ENCODE results near the gene ACSF3.

ACSF3 gene

DNA sequence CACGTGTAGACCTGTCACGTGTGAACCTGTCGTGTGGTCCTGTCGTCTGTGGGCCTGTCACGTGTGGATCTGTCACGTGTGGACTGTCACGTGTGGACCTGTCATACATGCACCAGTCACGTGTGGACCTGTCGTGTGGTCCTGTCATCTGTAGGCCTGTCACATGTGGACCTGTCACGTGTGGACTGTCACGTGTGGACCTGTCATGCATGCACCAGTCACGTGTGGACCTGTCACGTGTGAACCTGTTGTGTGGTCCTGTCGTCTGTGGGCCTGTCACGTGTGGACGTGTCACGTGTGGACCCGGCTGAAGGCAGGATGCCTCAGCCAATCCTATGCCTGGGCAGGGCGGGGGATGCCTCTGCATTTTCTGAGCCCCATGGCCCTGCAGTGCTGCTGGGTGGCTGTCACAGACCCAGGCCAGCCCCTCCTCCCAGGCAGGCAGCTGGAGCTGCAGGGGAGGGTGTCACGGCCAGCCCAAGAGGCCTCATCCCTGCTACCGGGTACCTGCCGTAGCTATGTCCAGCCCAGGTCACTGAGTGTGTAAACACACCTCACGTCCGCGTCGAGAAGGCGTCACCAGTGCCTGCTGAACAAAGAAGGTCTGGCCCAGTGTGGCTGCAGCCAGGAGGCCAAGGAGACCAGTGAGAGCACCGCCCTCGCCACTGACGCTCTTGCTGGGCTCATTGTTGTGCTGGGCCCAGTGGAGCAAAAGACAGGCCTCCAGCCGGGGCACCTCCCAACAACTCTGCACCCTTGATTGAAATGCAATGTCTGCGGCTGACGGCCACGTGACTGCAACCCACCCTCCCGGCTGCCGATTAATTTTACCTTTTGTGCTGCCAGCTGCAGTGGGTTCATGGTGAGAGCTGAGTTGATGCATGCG is 18.6 kb upstream of the ACSF3 start:
- Histone ChIP-seq H3K27me3 (ENCODE audit: control insufficient read depth, insufficient read depth, low read length) (no peaks in the 10 kb centered on the region), H3K36me3 (ENCODE audit: control insufficient read depth, insufficient read depth, low read length) (no peaks in the 10 kb centered on the region), H3K9me3 (ENCODE audit: control insufficient read depth, low read length) (no peaks in the 10 kb centered on the region), H2AFZ (no peak overlapping the region), H3K27ac (no peak overlapping the region), H3K79me2 (no peaks in the 10 kb centered on the region), H3K4me3 (ENCODE audit: low read depth, low read length) (no peak overlapping the region), H3K4me1 (no peaks in the 10 kb centered on the region), H3K9ac (no peak overlapping the region), H3K4me2 (ENCODE audit: low read length) (no peak overlapping the region)
- TF ChIP-seq, protein P1, sequence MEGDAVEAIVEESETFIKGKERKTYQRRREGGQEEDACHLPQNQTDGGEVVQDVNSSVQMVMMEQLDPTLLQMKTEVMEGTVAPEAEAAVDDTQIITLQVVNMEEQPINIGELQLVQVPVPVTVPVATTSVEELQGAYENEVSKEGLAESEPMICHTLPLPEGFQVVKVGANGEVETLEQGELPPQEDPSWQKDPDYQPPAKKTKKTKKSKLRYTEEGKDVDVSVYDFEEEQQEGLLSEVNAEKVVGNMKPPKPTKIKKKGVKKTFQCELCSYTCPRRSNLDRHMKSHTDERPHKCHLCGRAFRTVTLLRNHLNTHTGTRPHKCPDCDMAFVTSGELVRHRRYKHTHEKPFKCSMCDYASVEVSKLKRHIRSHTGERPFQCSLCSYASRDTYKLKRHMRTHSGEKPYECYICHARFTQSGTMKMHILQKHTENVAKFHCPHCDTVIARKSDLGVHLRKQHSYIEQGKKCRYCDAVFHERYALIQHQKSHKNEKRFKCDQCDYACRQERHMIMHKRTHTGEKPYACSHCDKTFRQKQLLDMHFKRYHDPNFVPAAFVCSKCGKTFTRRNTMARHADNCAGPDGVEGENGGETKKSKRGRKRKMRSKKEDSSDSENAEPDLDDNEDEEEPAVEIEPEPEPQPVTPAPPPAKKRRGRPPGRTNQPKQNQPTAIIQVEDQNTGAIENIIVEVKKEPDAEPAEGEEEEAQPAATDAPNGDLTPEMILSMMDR (IDR thresholded peaks at IDR 0.05), result no peak

DNA sequence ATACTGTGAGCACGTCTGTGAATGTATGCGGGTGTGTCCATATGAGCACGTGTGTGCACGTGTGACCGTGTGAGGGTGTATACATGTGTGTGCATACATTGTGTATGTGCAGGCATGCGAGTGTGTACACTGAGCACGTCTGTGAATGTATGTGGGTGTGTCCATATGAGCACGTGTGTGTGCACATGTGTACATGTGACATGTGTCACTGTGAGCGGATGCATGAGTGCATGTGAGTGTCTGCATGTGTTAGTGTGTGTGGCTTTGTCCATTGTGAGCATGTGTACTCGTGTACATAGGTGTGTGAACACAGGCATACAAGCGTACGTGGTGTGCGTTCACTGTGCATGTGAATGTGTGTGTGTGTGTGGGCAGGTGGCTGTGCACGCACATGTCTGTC is 17.5 kb upstream of the ACSF3 start:
- no peak overlapping the region for H3K4me2 ChIP-seq (ENCODE audit: low read length)
- H2AFZ ChIP-seq, result no peak overlapping the region
- H3K36me3 ChIP-seq (ENCODE audit: control insufficient read depth, insufficient read depth, low read length), result no peaks in the 10 kb centered on the region
- H3K27me3 ChIP-seq (ENCODE audit: control insufficient read depth, insufficient read depth, low read length), result no peaks in the 10 kb centered on the region
- no peaks in the 10 kb centered on the region for H3K79me2 ChIP-seq
- TF ChIP-seq, protein P1 (IDR thresholded peaks at IDR 0.05), result no peak
- H3K4me3 ChIP-seq (ENCODE audit: low read depth, low read length), result no peak overlapping the region
- H3K9me3 ChIP-seq (ENCODE audit: control insufficient read depth, low read length), result no peaks in the 10 kb centered on the region
- H3K27ac ChIP-seq, result no peak overlapping the region
- H3K4me1 ChIP-seq, result no peaks in the 10 kb centered on the region
- H3K9ac ChIP-seq, result no peak overlapping the region

DNA sequence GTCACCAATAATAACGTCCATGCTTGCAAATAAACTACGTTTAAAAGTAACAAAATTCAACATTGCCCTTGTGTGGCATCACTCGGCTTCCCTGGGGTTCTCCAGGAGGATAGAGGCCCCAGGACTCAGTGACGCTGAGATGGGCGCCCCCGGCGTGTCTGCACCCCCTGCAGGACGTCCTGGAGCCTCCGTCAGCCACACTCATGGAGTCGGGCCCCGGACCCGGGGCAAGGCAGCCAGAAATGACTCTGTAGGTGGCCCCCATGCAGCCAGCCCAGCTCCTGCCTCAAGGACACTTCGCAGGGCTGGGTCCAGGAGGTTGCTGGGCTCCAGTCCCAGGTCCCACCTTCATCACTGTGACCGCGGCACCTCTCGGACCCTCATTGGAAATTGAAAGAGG is 16.6 kb upstream of the ACSF3 start:
- H3K4me3 ChIP-seq (ENCODE audit: low read depth, low read length), result no peak overlapping the region
- no peaks in the 10 kb centered on the region for H3K27me3 ChIP-seq (ENCODE audit: control insufficient read depth, insufficient read depth, low read length)
- H3K4me1 ChIP-seq, result no peaks in the 10 kb centered on the region
- H3K9me3 ChIP-seq (ENCODE audit: control insufficient read depth, low read length), result no peaks in the 10 kb centered on the region
- no peaks in the 10 kb centered on the region for H3K36me3 ChIP-seq (ENCODE audit: control insufficient read depth, insufficient read depth, low read length)
- H3K27ac ChIP-seq, result no peak overlapping the region
- no peak overlapping the region for H3K9ac ChIP-seq
- TF ChIP-seq, protein P1 (IDR thresholded peaks at IDR 0.05), result no peak
- no peaks in the 10 kb centered on the region for H3K79me2 ChIP-seq
- no peak overlapping the region for H2AFZ ChIP-seq
- no peak overlapping the region for H3K4me2 ChIP-seq (ENCODE audit: low read length)

DNA sequence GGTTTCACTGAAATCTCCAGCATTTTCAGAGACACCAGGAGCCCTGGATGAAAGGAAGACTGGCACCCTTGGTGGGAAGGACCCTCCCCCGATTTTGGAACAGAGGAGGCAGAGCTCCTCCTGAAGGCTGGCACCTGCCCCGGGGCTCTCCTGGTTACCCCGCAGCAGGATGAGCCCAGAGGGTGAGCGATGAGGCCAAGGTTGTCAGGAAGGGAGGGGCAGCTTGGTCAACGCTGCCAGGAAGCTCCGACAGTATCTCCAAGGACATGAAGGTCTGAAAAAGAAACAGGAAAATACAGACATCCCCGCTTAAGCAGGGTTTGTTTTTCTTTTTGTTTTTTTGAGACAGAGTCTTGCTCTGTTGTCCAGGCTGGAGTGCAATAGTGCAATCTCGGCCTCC is 15.5 kb upstream of the ACSF3 start:
- TF ChIP-seq, protein P1 (IDR thresholded peaks at IDR 0.05), result no peak
- Histone ChIP-seq H3K79me2 (no peaks in the 10 kb centered on the region), H3K4me1 (no peaks in the 10 kb centered on the region), H2AFZ (no peak overlapping the region), H3K27ac (no peak overlapping the region), H3K9ac (no peak overlapping the region), H3K4me2 (ENCODE audit: low read length) (no peak overlapping the region), H3K27me3 (ENCODE audit: control insufficient read depth, insufficient read depth, low read length) (no peaks in the 10 kb centered on the region), H3K9me3 (ENCODE audit: control insufficient read depth, low read length) (no peaks in the 10 kb centered on the region), H3K36me3 (ENCODE audit: control insufficient read depth, insufficient read depth, low read length) (no peaks in the 10 kb centered on the region), H3K4me3 (ENCODE audit: low read depth, low read length) (no peak overlapping the region)

Data from parathyroid adenoma (tissue), 2 donors.